Breast epithelium (tissue), 4 donors: ENCODE results near the gene C6orf136. TPM values are rescaled to one million over a fixed set of nuclear protein-coding genes. Genes with fewer than 3 reads are reported as not detected.

Source experiments
- DNase-seq, 2 donors: peaks; one replicate each; pipeline ENCODE4 v3.0.0-alpha.2; 2019; ENCODE audit warnings: low spot score in 2 of 2
- H3K27ac ChIP-seq, 2 donors: fragments of 200-600 bp; sonication (generic) in 1 of 2; one replicate each; pipeline ENCODE4 v1.5.1; 2016 to 2019; ENCODE audit warnings: mild to moderate bottlenecking in 1 of 2
- H3K27me3 ChIP-seq, 2 donors: fragments of 200-600 bp; sonication (generic) in 1 of 2; one replicate each; pipeline versions ENCODE4 v1.5.1 to v1.6.0; 2017 to 2019; ENCODE audit warnings: control low read depth in 1 of 2, mild to moderate bottlenecking in 1 of 2
- H3K36me3 ChIP-seq: fragments of 200-600 bp; one replicate; pipeline ENCODE4 v1.5.1; 2019
- H3K4me1 ChIP-seq, 2 donors: fragments of 200-600 bp; sonication (generic); one replicate each; pipeline ENCODE4 v1.5.1; 2016 to 2019; ENCODE audit warnings: control low read depth in 1 of 2
- H3K4me3 ChIP-seq, 3 donors: fragments of 200-600 bp; sonication (generic); 1 replicate in 2 of 3; 2 replicates in 1 of 3; pipeline ENCODE4 v1.5.1; 2016 to 2019; ENCODE audit warnings: mild to moderate bottlenecking in 3 of 3, moderate library complexity in 2 of 3
- H3K9me3 ChIP-seq, 2 donors: fragments of 200-600 bp; sonication (generic) in 1 of 2; one replicate each; pipeline ENCODE4 v1.5.1; 2016 to 2019; ENCODE audit warnings: control low read depth in 1 of 2
- CTCF ChIP-seq, 3 donors: fragments of 450-650 bp; IDR thresholded peaks; one replicate each; pipeline ENCODE4 v1.5.1; 2016 to 2017; ENCODE audit warnings: antibody characterized with exemption in 3 of 3, mild to moderate bottlenecking in 3 of 3, moderate library complexity in 3 of 3
- POLR2A ChIP-seq: fragments of 450-650 bp; IDR thresholded peaks from one replicate; pipeline ENCODE4 v1.6.1; 2016; ENCODE audit warnings: antibody characterized with exemption, mild to moderate bottlenecking, moderate library complexity
- POLR2AphosphoS5 ChIP-seq, 3 donors: sonication (generic); formaldehyde crosslinking; IDR thresholded peaks; one replicate each; pipeline ENCODE4 v1.6.1; 2017; ENCODE audit warnings: antibody characterized with exemption in 3 of 3
- intact Hi-C: fragments of 100-400 bp; cut with DNase I; formaldehyde crosslinking; loops from one replicate; pipeline ENCODE4 v1.15.1; 2023; ENCODE audit warnings: low total_unique reads
- total RNA-seq, 3 donors: library from RNA; depleted of rRNA; stranded (reverse); fragments of >200 nt; gene quantifications; one replicate each; pipeline ENCODE4 v1.1.0, GENCODE V29; 2016

Gene C6orf136
- total RNA-seq, 3 donors from 2014 or later, result 9.6 to 19.0 (median 16.1) TPM

DNA sequence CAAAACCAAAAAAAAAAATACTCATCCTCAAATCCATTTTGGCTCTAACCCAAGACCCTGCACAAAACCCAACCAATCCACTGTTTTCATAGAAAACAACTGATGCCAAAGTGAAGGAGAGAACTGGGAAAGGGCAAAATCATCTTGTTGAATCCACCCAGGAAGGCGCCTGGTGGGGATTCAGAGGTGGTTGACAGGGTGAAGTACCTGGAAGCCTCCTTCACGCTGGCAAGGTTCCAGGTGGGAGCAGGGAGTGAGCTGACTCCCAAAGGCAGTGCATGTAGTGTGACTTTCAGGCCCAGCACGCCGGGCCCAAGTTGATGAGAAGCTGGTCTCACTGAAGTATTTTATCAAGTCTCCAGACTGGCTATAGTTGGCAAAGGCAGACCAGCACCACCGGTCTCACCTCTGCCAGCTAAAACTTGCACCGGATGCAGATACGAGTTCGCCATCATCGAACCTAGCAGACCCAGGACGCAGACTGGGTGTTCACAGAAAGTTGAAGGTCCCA is 46.4 kb upstream of the C6orf136 start:
- TF ChIP-seq POLR2A, result no peak
- no peak for TF ChIP-seq CTCF (IDR thresholded peaks at IDR 0.05)
- TF ChIP-seq POLR2AphosphoS5 (IDR thresholded peaks at IDR 0.05), result peak in 1 of 3 donors; percentile 4
- Histone ChIP-seq H3K36me3 (peaks cover 28% of the 10 kb centered on the region), H3K4me3 (no peak overlapping the region), H3K9me3 (no peaks in the 10 kb centered on the region), H3K27me3 (no peaks in the 10 kb centered on the region), H3K4me1 (no peaks in the 10 kb centered on the region), H3K27ac (no peak overlapping the region)
- intact Hi-C loops, result no loop called here
- DNase-seq, result no peak

DNA sequence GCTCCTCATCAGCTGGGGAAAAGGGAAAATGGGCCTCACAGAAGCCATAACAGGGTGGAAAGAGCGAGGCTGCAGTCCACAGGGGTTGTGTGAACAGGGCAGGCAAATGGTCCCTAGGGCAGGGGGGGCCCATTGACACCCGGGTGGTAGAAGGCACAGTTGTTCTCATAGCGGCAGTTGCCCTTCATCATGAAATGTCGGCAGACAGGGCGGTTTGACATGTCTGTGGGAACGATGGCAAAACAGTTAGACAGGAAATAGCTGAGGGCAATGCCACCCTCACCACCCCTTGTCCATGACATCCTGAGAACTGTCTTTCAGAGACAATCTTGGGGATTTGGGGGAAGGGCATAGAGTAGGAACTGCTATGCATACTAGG is 45.5 kb upstream of the C6orf136 start:
- intact Hi-C loops, result no loop called here
- DNase-seq, result no peak

GRCh38 chr6:30601815-30602641 is 44.9 kb upstream of the C6orf136 start:
- Histone ChIP-seq H3K4me1 (no peaks in the 10 kb centered on the region), H3K27ac (no peak overlapping the region), H3K36me3 (peaks cover 28% of the 10 kb centered on the region), H3K27me3 (no peaks in the 10 kb centered on the region), H3K4me3 (no peak overlapping the region), H3K9me3 (no peaks in the 10 kb centered on the region)
- no peak for DNase-seq
- intact Hi-C loops, result no loop called here
- TF ChIP-seq POLR2A (no peak), POLR2AphosphoS5 (IDR thresholded peaks at IDR 0.05) (no peak), CTCF (IDR thresholded peaks at IDR 0.05) (no peak)

More for the DNA sequence above, 45.5 kb upstream of the C6orf136 start:
- Histone ChIP-seq H3K27ac (no peak overlapping the region), H3K9me3 (no peaks in the 10 kb centered on the region), H3K4me3 (no peak overlapping the region), H3K36me3 (peaks cover 28% of the 10 kb centered on the region), H3K4me1 (no peaks in the 10 kb centered on the region), H3K27me3 (no peaks in the 10 kb centered on the region)
- TF ChIP-seq POLR2A, result no peak
- TF ChIP-seq POLR2AphosphoS5 (IDR thresholded peaks at IDR 0.05), result no peak
- TF ChIP-seq CTCF (IDR thresholded peaks at IDR 0.05), result no peak

DNA sequence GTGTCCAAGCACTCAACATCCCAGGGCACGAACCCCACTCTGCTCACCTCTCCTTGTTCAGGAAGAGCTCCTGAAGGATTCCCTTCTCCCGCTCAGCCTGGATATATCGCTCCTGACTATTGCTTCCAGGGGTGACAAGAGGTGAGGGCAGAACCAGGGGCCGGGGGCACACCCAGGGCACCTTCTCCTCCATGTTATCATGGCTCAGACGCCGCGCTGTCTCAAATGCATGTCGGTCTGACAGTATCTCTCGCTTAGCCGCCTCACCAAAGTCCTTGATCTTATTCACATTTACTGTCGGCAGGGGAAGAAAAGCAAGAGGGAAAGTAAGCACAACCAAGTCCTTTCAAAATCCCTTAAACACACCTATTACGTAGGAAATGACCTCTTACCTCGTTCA is 43.0 kb upstream of the C6orf136 start:
- Histone ChIP-seq H3K36me3 (peaks cover 28% of the 10 kb centered on the region), H3K27ac (no peak overlapping the region), H3K4me1 (no peaks in the 10 kb centered on the region), H3K27me3 (no peaks in the 10 kb centered on the region), H3K4me3 (no peak overlapping the region), H3K9me3 (no peaks in the 10 kb centered on the region)
- no peak for DNase-seq
- intact Hi-C loops, result no loop called here
- TF ChIP-seq POLR2A (no peak), POLR2AphosphoS5 (IDR thresholded peaks at IDR 0.05) (no peak), CTCF (IDR thresholded peaks at IDR 0.05) (no peak)

DNA sequence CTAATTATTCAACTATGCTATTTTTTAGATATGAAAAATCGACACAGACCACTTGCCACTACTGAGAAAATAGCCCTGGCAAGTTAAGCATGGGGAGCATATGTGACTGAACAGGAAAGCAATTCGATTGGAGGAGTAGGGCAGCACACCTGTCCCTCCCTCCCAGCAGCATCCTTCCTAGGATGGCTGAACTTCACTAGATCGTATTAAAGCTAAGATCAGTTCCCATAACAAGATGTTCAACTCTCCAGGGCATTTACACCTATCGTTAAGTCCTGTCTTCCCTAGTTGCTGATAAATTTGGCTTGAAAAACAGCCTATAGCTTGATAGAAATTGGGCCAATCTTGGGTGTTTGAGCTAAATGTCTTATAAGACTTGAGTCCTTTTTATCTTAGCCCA is 36.9 kb upstream of the C6orf136 start:
- no peak for DNase-seq
- Histone ChIP-seq H3K27me3 (no peaks in the 10 kb centered on the region), H3K27ac (peak overlapping the region; percentile 37 to 56), H3K36me3 (no peaks in the 10 kb centered on the region), H3K4me3 (no peak overlapping the region), H3K4me1 (peaks cover 0 to 11% of the 10 kb centered on the region in 2 donors), H3K9me3 (no peaks in the 10 kb centered on the region)
- intact Hi-C loops, result no loop called here
- no peak for TF ChIP-seq CTCF (IDR thresholded peaks at IDR 0.05)
- TF ChIP-seq POLR2A, result no peak
- no peak for TF ChIP-seq POLR2AphosphoS5 (IDR thresholded peaks at IDR 0.05)
